Bronchial epithelial cell (primary cell): Measurements from ENCODE around the gene SEZ6L2. TPM values are rescaled to one million over a fixed set of nuclear protein-coding genes. Genes with fewer than 3 reads are reported as not detected.
"Not testable (repeated sequence)": the region's sequence is repeated elsewhere in the genome, so short reads cannot be mapped to it uniquely, and the experiment has no call there.

ENCODE experiments used
- DNase-seq: peaks from one replicate; pipeline ENCODE4 v3.0.0-alpha.2; 2010; ENCODE audit warnings: low read depth
- FAIRE-seq: peaks from 2 replicates; lab custom pipeline; 2011; peaks lifted over from hg19 to GRCh38; lab: Jason Lieb, UNC
- H3K27me3 ChIP-seq: 2 replicates; pipeline ENCODE4 v1.5.1; 2011; ENCODE audit warnings: low read length; ENCODE audit not compliant: control insufficient read depth, insufficient read depth
- H3K36me3 ChIP-seq: 2 replicates; pipeline ENCODE4 v1.5.1; 2011; ENCODE audit warnings: low read length; ENCODE audit not compliant: control insufficient read depth, insufficient read depth
- H3K4me3 ChIP-seq: 2 replicates; pipeline ENCODE4 v1.5.1; 2011; ENCODE audit warnings: mild to moderate bottlenecking, low read depth, low read length, control low read depth
- CTCF ChIP-seq: IDR thresholded peaks from 2 replicates; pipeline ENCODE4 v1.5.1; 2011; ENCODE audit warnings: mild to moderate bottlenecking, moderate library complexity, low read length, control low read depth, inconsistent platforms; ENCODE audit not compliant: insufficient read depth, severe bottlenecking
- total RNA-seq: library from RNA; depleted of rRNA; stranded (reverse); fragments of >200 nt; gene quantifications from 2 replicates; pipeline ENCODE4 v1.2.1, GENCODE V29; 2014

Gene SEZ6L2
- total RNA-seq, 1 donor from 2014 or later = 2.9 TPM

DNA sequence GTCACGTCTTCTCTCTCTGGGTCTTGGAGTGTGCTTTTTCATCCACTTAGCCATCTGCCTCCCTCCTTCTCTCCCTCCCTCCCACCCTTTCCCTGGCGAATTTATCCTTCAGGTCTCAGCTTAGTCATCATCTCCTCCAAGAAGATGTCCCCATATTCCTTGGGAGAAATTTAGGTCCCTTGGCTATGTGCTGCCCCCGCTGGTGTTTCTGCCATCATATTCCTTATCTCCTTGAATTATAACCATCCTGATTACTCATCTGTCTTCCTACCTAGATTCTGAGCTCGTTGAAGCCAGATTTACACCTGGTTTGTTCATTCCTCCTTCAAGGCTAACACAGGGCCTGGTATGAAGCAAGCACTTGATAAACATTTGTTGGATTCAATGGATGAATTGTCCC is 5.0 kb downstream of the SEZ6L2 start:
- Histone ChIP-seq H3K36me3 (no peaks in the 10 kb centered on the region), H3K27me3 (no peaks in the 10 kb centered on the region), H3K4me3 (no peak overlapping the region)
- DNase-seq (no peak), FAIRE-seq (peak; percentile 76)
- no peak for TF ChIP-seq CTCF

DNA sequence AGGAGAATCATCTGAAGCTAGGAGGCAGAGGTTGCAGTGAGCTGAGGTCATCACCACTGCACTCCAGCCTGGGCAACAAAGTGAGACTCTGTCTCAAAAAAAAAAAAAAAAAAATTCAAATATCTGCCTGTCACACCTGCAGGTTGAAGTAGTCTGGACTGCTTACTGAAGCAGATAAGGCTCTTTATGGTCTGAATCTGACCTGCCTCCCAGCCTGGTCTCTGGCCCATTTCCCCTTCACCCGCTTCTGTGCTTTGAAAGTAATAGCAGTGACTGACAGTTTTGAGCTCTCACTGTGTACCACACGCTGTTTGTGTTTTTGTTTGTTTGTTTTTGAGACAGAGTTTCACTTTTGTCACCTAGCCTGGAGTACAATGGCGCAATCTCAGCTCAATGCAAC is 5.8 kb downstream of the SEZ6L2 start:
- FAIRE-seq (no peak), DNase-seq (no peak)
- Histone ChIP-seq H3K27me3 (no peaks in the 10 kb centered on the region), H3K4me3 (no peak overlapping the region), H3K36me3 (no peaks in the 10 kb centered on the region)
- no peak for TF ChIP-seq CTCF

GRCh38 chr16:29892458-29892813 is 6.9 kb downstream of the SEZ6L2 start:
- no peaks in the 10 kb centered on the region for H3K27me3 ChIP-seq
- TF ChIP-seq CTCF = no peak
- H3K36me3 ChIP-seq = no peaks in the 10 kb centered on the region
- FAIRE-seq (no peak), DNase-seq (no peak)
- no peak overlapping the region for H3K4me3 ChIP-seq

DNA sequence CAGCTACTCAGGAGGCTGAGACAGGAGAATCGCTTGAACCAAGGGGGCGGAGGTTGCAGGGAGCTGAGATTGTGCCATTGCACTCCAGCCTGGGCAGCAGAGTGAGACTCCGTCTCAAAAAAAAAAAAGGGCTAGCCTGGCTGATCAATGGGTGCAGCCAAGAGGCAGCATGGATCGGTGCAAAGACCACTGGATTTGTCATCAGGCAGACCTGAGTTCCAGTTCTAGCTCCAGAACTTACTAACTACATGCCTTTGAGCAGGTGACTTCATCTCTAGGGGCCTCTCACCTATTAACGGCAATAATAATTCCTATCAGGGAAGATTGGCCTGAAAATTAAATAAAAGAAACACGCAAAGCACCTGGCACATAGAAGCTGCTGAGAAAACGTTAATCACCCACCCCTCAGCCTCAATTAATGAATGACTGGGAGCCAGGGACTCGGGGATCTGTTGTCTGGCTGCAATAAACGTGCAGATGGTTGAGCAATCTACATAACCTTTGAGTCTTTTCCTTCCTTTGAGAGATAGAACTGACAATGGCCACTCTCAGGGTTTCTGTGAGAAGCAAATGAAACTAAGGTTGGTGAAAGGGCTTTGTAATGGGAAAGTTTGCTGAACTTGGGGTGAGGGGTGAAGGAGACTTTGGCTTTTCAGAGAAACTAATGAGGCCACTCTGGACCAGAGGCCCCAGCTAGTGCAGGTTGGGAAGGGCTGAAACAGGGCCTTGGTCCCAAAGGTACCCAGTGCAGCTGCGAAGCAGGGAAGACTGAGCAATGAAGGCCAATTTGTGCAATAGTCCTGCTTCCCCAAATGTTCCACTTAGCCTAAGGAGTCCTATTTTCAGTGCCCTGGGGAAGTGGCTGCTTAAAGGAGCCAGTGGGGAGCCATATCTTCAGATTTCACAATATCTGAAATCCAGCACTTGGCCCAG is 7.6 kb downstream of the SEZ6L2 start:
- Histone ChIP-seq H3K27me3 (no peaks in the 10 kb centered on the region), H3K4me3 (no peak overlapping the region), H3K36me3 (no peaks in the 10 kb centered on the region)
- no peak for FAIRE-seq
- no peak for TF ChIP-seq CTCF
- DNase-seq = no peak

- not testable (repeated sequence) for FAIRE-seq, DNase-seq, H3K4me3 ChIP-seq, H3K36me3 ChIP-seq, H3K27me3 ChIP-seq
These were observed 10.0 kb downstream of the SEZ6L2 start for GRCh38 chr16:29889372-29889771.

DNA sequence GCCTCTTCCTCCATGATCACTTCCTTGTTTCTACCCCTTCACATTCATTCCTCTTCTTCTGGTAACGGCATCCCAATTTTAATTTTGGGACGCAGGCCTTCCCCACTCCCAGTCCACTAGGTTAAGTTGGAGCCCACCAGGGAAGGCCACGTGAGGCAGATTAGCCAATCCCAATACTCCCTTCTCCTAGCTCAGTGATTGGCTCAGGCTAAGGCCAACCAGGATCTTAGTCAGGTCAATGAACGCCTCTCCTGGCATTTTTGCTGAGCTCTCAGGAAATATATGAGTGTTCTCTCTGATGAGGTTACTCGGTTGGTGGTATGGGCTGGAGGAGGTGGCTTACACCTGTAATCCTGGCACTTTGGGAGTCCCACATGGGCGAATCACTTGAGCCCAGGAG is 15.4 kb downstream of the SEZ6L2 start:
- Histone ChIP-seq H3K36me3 (no peaks in the 10 kb centered on the region), H3K4me3 (no peak overlapping the region), H3K27me3 (no peaks in the 10 kb centered on the region)
- TF ChIP-seq CTCF = no peak
- DNase-seq (no peak), FAIRE-seq (no peak)
